Loucy (cell line): Measurements from ENCODE around the gene SLC9A3.

Experiments used
- H2AFZ ChIP-seq: fragments of 200-600 bp; sonication (generic); 2 replicates; pipeline ENCODE4 v1.6.0; 2016; ENCODE audit warnings: antibody characterized with exemption, mild to moderate bottlenecking, low read length, moderate library complexity
- H3F3A ChIP-seq: fragments of 200-600 bp; 2 replicates; pipeline ENCODE4 v1.6.0; 2016; ENCODE audit warnings: antibody characterized with exemption, low read depth, mild to moderate bottlenecking
- H3K27me3 ChIP-seq: fragments of 200-600 bp; sonication (generic); 2 replicates; pipeline ENCODE4 v1.6.1; 2014; ENCODE audit warnings: low read length, mild to moderate bottlenecking; ENCODE audit not compliant: insufficient read depth, poor library complexity, severe bottlenecking
- H3K36me3 ChIP-seq: fragments of 200-600 bp; sonication (generic); 2 replicates; pipeline ENCODE4 v1.6.1; 2016; ENCODE audit warnings: low read length; ENCODE audit not compliant: insufficient read depth
- H3K4me1 ChIP-seq: fragments of 200-600 bp; sonication (generic); 2 replicates; pipeline ENCODE4 v1.5.1; 2014; ENCODE audit warnings: low read length, mild to moderate bottlenecking; ENCODE audit not compliant: insufficient read depth, poor library complexity, severe bottlenecking
- H3K4me2 ChIP-seq: fragments of 200-600 bp; sonication (generic); 2 replicates; pipeline ENCODE4 v1.6.0; 2014; ENCODE audit warnings: antibody characterized with exemption, low read length, low read depth, mild to moderate bottlenecking; ENCODE audit not compliant: poor library complexity, severe bottlenecking
- H3K4me3 ChIP-seq: fragments of 200-600 bp; sonication (generic); 2 replicates; pipeline ENCODE4 v1.5.1; 2014; ENCODE audit warnings: low read length, mild to moderate bottlenecking, mixed read lengths; ENCODE audit not compliant: poor library complexity, severe bottlenecking
- H3K79me2 ChIP-seq: fragments of 200-600 bp; sonication (generic); 2 replicates; pipeline ENCODE4 v1.6.1; 2014; ENCODE audit warnings: low read length; ENCODE audit not compliant: insufficient read depth
- H3K9ac ChIP-seq: fragments of 200-600 bp; sonication (generic); 2 replicates; pipeline ENCODE4 v1.6.0; 2014; ENCODE audit warnings: mild to moderate bottlenecking, low read depth, low read length, moderate library complexity; ENCODE audit not compliant: poor library complexity, severe bottlenecking
- H3K9me2 ChIP-seq: fragments of 200-600 bp; sonication (generic); replicated peaks from 2 replicates; pipeline ENCODE4 v1.6.1; 2016; ENCODE audit warnings: low read depth, low read length, mixed read lengths
- H3K9me3 ChIP-seq: fragments of 200-600 bp; sonication (generic); 2 replicates; pipeline ENCODE4 v1.6.1; 2014; ENCODE audit warnings: mild to moderate bottlenecking, antibody characterized with exemption, low read length, low read depth; ENCODE audit not compliant: insufficient read depth
- H4K20me1 ChIP-seq: fragments of 200-600 bp; sonication (generic); 2 replicates; pipeline ENCODE4 v1.6.0; 2014; ENCODE audit warnings: antibody characterized with exemption, low read length, mild to moderate bottlenecking; ENCODE audit not compliant: insufficient read depth, poor library complexity, severe bottlenecking
- EZH2phosphoT487 ChIP-seq: fragments of 200-600 bp; IDR thresholded peaks from 2 replicates; pipeline ENCODE4 v1.6.1; 2018; ENCODE audit warnings: antibody characterized with exemption, mild to moderate bottlenecking, moderate library complexity, borderline replicate concordance
- TF ChIP-seq, protein P1 (sequence below): fragments of 200-600 bp; sonication (generic); conservative IDR thresholded peaks from 2 replicates; pipeline ENCODE4 v1.5.1; 2014; ENCODE audit warnings: mild to moderate bottlenecking, antibody characterized with exemption, low read length

Gene SLC9A3

DNA sequence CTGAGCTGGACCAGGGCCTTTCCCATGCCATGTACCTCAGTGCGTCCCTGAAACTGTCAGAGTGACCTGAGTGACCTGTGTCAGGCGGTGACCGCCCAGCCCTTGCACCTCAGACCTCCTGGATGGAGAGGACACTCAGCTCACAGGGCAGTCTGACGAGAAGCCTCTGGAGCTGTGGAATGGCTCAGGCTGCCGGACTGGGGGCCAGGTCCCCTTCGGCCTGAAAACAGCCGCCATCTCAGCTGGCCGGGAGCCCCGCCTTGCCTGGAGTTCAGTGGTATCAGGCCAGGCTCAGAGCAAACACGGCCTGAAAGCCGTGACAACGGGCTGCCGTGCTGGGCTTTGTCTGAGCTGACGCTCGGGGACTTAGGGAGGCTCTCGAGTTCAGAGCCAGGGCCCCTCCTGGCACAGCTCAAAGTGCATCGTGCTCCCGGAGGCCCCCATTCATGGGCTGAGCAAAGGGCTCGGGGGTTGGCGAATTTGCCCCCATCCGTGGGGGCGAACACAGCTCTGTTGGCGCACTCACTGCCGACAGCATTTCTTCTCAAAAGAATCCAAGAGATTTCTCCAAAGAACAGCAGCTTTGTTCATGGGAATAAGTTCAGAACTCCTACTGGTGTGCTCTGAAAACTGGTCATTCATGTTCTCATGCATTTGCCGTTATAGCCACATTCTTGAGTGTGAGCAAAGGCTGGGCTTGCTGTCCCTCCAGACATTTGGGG is 8.4 kb upstream of the SLC9A3 start:
- Histone ChIP-seq H3K4me3 (no peak overlapping the region), H3K4me2 (no peak overlapping the region), H3K27me3 (no peaks in the 10 kb centered on the region), H3K9ac (no peak overlapping the region), H3F3A (no peaks in the 10 kb centered on the region), H3K9me2 (no peaks in the 10 kb centered on the region), H3K4me1 (peaks cover 14% of the 10 kb centered on the region), H3K36me3 (no peaks in the 10 kb centered on the region), H3K9me3 (no peaks in the 10 kb centered on the region), H3K79me2 (no peaks in the 10 kb centered on the region), H2AFZ (no peak overlapping the region), H4K20me1 (no peaks in the 10 kb centered on the region)
- TF ChIP-seq, protein P1, sequence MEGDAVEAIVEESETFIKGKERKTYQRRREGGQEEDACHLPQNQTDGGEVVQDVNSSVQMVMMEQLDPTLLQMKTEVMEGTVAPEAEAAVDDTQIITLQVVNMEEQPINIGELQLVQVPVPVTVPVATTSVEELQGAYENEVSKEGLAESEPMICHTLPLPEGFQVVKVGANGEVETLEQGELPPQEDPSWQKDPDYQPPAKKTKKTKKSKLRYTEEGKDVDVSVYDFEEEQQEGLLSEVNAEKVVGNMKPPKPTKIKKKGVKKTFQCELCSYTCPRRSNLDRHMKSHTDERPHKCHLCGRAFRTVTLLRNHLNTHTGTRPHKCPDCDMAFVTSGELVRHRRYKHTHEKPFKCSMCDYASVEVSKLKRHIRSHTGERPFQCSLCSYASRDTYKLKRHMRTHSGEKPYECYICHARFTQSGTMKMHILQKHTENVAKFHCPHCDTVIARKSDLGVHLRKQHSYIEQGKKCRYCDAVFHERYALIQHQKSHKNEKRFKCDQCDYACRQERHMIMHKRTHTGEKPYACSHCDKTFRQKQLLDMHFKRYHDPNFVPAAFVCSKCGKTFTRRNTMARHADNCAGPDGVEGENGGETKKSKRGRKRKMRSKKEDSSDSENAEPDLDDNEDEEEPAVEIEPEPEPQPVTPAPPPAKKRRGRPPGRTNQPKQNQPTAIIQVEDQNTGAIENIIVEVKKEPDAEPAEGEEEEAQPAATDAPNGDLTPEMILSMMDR, result no peak
- TF ChIP-seq EZH2phosphoT487, result no peak

GRCh38 chr5:531749-532315 is 7.6 kb upstream of the SLC9A3 start:
- TF ChIP-seq, protein P1, result no peak
- TF ChIP-seq EZH2phosphoT487, result no peak
- Histone ChIP-seq H3F3A (no peaks in the 10 kb centered on the region), H3K9me3 (no peaks in the 10 kb centered on the region), H3K4me3 (no peak overlapping the region), H4K20me1 (no peaks in the 10 kb centered on the region), H2AFZ (no peak overlapping the region), H3K36me3 (no peaks in the 10 kb centered on the region), H3K79me2 (no peaks in the 10 kb centered on the region), H3K9ac (no peak overlapping the region), H3K4me2 (no peak overlapping the region), H3K9me2 (no peaks in the 10 kb centered on the region), H3K27me3 (no peaks in the 10 kb centered on the region), H3K4me1 (peaks cover 22% of the 10 kb centered on the region)

GRCh38 chr5:531101-531748 is 7.0 kb upstream of the SLC9A3 start:
- Histone ChIP-seq H3K9me3 (no peaks in the 10 kb centered on the region), H3K36me3 (no peaks in the 10 kb centered on the region), H3K4me2 (no peak overlapping the region), H4K20me1 (no peaks in the 10 kb centered on the region), H3K9me2 (no peaks in the 10 kb centered on the region), H3F3A (no peaks in the 10 kb centered on the region), H3K9ac (no peak overlapping the region), H2AFZ (no peak overlapping the region), H3K4me3 (no peak overlapping the region), H3K4me1 (peaks cover 28% of the 10 kb centered on the region), H3K79me2 (no peaks in the 10 kb centered on the region), H3K27me3 (no peaks in the 10 kb centered on the region)
- TF ChIP-seq, protein P1, result no peak
- TF ChIP-seq EZH2phosphoT487, result no peak
